Mucosa of gallbladder (tissue), 1 donor: ENCODE results near the gene SEPTIN8. TPM values are rescaled to one million over a fixed set of nuclear protein-coding genes. Genes with fewer than 3 reads are reported as not detected.
A peak's percentile ranks its signal among the peaks of the same experiment; 100 is the strongest.

Source experiments
- DNase-seq: peaks from one replicate; pipeline ENCODE4 v3.0.0-alpha.2; 2020; ENCODE audit warnings: low spot score
- total RNA-seq: library from RNA; stranded (reverse); gene quantifications from one replicate; pipeline ENCODE4 v1.2.1, GENCODE V29; 2021
- donor health status: DM: no; HTN: no; CAD: no.

Gene SEPTIN8, protein sequence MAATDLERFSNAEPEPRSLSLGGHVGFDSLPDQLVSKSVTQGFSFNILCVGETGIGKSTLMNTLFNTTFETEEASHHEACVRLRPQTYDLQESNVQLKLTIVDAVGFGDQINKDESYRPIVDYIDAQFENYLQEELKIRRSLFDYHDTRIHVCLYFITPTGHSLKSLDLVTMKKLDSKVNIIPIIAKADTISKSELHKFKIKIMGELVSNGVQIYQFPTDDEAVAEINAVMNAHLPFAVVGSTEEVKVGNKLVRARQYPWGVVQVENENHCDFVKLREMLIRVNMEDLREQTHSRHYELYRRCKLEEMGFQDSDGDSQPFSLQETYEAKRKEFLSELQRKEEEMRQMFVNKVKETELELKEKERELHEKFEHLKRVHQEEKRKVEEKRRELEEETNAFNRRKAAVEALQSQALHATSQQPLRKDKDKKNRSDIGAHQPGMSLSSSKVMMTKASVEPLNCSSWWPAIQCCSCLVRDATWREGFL
- total RNA-seq = 63.9 TPM

DNA sequence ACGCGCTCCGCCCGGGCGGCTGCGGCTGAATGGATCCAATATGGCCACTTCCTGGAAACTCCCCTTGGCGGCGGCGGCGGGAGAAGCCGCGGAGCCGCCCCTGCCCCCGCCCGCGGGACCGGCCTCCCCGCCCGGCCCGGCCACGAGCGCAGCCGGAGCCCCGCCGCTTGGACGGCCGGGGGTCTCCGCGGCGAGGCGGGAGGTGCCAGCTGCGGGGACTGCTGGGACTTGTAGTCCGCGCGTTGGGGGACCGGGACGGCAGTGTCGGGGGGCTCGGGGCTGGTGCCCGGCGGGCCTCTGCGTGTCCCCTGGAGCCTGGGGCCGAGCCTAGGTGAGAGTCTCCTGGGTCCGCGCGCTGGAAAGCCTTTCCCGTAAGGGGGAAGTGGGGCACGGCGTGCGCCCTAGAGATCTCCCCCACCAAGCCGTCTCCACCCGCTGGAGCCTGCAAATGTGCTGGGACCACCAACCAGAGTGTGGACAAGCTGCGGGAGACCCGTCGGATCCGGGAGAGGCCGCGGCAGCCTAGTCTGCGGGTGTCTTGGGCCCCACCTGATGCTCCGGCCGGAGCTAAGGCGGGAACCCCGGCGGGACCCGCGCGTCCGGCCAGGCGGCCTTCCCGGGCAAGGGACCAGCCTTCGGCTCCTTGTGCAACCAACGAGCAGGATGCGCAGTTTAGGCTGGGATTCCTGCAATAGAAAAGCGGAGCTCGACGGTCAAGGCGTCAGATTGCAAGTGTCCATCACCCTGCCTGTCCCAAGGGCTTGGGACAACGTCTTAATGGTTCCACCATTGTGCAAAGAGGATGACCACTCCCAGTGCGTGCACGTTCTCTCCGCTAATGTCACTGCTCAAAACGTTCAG, at the start of gene SEPTIN8:
Gene SEPTIN8, minus strand, starts transcription at position 31 of the 861 bp plus-strand sequence. CDS start 102 bp downstream, outside the sequence.
- peak; percentile 32 for DNase-seq

DNA sequence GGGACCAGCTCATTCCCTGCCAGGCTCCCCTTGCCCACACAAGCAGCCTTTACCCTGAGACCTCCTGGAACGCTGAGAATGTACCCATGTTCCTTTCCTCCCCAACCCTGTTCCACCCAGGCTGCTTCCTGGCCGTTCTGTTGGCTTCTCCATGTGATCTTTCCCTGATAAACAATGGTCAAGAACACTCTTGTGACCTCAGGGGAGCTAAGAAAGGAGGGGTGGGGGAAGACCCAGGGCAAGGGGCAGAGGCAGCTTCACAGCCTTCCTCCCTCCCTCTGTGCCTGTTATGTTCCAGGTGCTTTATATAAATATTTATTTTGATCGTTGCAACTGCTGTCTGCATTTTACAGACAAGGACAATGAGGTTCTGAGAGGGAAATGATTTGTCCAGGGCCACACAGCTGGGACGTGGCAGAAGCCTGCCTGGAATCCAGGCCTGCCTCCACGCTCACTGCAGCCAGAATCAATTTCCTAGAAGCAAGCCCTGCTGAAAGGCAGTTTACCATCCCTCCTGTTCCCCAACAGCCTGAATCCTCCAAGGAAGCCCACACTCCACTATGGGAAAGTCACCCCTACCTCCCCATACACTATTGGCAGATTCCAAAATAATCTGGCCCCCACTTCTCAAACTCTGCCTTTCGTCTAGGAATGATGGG, 49.5 kb upstream of the SEPTIN8 start:
- peak; percentile 27 for DNase-seq

DNA sequence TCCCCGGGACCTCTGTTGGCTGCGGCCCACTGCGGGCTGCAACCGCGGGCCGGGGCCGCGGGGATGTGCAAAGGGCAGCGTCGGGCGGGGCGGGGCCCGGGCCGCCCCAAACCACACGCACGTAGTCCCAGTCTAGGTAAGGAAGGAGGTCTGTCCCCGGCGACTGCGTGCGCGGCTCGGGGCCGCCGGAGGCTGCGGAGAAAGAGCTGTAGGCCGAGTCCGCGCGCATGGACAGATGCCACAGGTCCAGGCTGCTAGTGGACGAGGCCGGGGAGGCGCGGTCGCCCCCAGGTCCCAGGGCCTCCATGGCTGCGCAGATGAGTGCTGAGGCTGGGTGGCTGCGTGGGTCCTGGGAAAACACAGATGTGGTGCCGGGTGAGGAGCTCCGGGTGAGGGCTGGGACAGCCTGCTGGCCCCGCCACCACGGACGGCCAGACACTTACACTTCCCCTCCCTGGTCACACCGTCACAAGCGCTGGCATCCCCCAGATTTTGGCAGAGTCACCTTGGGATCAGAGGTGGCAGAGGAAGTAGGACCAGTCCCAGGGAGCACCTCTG, 48.9 kb upstream of the SEPTIN8 start:
- DNase-seq = no peak

DNA sequence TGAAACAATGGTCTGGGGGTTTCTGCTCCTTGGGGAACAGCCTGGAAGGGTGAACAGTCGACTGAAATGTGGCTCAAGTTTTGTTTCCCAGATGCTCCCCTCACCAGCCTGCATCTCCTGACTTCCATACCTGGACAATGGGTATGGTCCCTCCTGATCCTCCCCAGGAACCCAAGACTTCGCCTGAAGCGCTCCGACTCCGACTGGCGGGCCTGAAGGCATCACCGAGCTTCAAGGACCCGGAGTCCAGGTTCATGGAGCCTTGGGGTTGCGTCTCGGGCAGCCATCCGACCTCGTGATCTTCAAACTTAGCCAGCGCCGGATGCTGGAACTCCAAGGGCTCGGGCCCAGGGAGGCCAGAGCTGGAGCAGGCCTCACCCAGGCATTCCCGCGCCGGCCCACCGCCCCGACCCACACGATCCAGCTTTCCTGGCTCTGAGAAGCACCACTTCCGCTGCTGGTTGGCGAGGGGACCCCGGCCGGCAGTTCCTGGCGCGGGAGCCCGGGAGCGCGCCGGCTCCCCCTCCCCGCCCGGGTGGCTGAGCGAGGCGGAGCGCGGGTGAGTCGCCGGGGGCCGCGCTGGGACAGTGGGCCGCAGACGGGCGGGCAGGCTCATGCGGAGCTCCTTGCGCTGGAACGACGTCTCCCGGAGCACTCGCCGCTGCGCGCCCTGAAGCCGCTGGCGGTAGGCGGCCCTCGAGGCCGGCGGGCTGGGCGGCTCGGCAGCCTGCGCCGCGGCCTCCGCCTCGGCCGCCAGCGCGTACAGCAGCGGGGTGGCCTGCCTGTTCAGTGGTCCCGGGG, 48.2 kb upstream of the SEPTIN8 start:
- no peak for DNase-seq

DNA sequence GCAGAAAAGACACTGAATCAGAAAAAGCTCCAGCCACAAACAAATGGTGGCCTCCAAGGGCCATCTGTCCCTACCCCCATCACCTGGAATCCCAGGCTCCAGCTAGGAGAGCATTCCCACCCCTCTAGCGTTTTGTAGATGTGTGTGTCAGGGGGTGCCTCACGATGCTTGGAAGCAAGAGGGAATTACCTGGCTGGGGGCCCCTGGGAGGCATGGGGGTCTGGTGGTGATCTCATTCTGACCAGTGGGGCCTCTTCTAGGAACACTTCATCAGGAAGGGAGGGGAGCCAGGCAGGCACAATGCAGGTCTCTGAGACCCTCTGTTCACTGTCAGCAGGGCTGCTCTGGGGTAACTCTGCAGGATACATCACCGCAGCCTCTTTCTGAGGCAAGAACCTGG, 47.4 kb upstream of the SEPTIN8 start:
- no peak for DNase-seq

DNA sequence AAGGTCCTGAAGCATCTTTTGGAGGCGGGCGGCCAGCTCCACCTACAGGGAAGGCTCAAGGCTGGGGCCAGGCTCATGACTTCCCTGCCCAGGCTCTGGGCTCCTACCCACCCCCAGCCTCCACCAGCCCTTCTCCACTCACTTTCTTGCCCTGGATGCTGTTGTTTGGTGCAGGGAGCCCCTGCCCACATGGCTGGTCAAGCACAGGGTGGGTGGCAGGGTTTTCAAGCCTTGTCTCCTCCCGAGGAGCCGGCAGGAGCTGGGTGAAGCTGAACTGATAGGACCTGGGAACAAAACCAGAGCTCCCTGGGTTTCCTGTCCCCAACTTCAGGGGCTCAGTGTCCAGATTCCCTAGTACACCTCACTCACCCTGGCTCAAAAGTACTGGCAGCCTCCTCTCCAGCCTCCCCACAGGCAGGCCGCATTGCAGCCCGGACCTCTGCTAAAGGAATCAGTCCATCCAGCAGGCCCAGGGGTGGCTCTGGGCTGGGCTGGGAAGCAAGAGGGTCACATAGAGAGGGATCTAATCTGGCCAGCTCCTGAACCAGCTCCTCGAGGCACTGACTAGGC, 46.5 kb upstream of the SEPTIN8 start:
- DNase-seq = no peak

DNA sequence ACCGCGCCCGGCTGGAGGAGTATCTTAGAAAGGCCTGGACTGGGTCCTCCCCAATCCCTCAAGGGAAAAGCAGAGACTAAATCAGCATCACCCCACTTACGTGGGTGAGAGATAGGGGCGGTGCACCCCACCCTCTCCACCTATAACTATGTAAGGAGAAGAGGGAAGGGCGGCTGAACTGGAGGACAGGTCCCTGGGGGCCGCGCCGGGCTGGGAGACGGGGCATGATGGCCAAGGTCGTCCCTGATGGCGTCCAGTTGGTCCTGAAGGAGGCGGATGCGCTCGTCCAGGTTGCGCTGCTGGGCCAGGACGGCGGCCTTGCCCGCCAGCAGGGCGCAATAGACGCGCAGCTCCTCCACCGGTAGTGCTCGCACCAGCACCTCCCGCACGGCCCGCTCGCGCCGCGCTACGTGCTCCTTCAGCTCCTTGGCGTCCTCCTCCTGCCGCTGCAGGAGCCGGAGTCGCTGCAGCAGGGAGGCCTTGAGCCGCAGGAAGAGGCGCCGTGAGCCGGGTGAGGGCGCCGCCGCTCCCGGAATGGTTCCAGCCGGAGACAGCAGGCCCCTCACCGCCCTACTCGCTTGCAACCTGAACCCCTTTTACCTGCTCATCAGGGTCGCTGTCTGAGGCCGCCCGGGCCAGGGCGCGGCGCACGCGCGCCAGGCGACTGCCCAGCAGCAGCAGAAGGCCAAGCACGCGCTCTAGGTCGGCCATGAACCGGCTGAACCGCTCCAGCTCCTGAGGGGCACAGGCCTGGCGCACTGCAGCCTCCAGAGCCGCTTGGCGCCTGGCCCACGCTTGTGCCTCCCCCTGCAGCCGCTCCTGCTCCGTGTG, 45.8 kb upstream of the SEPTIN8 start:
- no peak for DNase-seq

DNA sequence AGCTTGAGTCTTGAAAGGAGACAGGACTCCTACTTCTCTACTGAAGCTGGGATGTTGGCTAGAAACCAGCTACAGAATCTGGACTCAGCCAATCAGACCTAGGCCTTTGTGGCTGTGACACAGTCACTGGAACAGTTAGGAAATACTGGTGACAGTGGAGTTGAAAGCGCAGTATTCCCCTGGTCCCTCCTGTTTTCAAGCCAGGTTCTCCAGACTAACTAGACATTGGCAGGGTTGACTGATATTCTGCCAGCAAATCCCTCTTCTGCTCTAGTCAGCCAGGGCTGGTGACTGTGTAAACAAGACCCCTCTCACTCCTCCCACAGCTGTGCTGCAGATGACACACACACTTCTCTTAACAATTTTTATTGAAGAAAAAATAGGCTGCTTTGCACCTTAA, 44.8 kb upstream of the SEPTIN8 start:
- DNase-seq = no peak

DNA sequence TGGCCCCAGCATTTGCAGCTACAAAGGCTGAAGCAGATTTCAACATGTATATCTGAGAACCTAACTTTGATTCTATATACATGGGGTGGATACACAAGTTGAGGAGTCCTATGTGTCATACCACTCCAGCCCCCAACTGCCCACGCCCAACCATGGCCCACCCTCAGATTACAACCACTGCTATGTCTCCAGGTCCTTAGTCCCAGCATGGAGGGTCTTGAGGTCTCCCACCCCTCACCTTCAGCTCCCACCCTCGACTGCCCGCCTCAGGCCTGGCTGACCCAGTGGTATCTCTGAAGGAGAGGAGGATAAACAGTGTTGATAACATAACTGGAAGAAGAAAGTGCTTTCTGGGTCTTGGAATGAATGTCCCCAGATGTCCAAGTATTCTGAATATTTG, 44.3 kb upstream of the SEPTIN8 start:
- DNase-seq = no peak

DNA sequence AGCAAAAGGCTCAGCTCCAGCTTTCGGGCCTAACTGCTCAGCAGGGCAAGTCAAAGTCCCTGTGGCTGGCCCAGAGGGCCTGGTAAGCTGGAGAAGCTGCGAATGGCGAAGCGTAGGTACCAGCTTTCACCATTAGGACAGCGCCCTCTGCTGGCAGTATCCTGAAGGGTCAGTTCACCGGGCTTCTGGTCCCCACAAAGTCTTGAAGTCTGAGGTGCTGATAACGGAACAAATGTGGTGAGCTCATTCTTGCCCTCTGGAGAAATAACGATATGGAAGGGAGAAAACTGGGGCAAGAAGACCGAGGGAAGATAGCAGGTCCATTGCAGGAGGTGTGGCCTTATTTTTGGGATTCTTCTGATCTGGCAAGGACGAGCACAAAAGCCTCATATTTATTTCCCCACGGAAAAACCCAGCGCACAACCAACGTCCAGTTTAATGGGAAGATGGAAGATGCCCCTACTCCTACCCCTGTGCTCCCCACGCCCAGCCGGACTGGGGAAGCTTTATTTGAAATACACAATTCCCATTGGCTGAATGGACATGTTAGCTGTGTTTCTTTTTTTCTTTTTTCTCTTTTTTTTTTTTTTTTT, 43.2 kb upstream of the SEPTIN8 start:
- peak; percentile 94 for DNase-seq

DNA sequence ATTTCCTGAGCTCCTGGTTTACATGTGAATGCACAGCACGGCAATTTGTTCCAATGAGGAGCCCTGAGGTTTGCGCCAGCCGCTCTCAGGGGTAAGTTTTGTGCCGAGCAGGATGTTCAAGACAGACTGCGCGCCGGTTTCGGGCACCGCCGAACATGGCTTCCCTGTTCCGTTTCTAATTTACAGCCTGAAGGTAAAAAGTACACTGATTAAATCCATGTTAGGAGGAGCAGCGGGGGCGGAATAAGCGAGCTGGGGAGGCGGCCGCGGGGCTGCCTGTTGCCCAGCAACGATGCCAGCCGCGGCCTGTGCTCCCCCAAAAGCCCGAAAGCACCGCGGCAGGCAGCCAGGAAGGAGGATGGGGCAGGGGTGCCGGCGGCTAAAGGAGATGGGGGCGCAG, 42.4 kb upstream of the SEPTIN8 start:
- DNase-seq = no peak

DNA sequence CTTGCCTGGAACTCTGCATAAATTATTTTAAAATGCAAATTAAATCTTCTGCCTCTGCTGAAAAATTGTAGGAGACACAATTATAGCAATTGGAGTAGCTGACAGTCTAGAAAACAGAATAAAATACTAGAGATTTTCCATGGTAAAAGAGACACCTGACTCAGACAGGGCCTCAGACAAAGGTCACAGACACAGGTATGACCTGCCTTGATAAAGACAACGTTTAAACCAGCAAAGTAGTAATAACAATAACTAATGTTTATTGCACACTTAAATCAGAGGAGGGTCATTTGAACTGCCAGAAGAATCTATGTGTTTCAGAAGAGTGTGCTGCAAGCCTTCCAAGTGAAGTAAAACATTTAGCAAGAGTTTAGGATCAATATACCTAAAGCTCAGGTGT, 40.0 kb upstream of the SEPTIN8 start:
- no peak for DNase-seq

DNA sequence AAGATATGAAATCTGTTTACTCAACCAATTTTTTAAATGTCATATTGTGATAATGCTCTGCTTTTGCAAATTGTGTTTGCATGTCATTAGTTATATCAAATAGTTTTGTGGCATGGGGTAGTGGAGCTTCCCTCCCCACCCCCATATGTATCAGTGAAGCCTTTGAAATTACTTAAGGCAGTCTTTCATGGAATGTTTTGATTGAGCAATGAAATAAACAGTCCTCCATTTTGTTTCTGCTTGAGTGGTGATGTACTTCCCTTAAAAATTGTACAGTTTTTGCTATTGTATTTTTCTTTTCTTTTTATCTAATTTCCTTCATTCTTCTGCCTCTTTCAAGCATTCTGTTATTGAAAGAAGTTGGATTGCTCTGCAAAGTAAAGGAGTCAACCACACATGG, 39.5 kb upstream of the SEPTIN8 start:
- no peak for DNase-seq

DNA sequence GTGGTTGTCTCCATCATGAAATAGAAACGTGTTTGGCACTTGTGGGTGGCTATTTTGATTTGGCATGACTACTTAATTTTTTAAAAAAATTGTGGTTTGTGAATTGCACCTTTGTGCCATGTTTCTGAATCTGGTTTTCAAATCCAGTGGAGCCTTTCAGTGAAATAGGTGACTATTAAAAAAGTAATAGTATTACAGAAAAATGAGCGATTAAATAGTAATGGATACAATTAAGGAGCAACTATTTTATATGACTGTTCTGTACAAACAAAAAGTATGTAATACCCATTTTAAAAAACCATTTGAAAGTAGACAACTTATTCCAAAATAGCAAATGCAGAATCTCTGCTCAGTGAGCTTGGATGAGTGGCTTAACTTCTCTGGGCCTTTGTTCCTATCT, 39.0 kb upstream of the SEPTIN8 start:
- no peak for DNase-seq

DNA sequence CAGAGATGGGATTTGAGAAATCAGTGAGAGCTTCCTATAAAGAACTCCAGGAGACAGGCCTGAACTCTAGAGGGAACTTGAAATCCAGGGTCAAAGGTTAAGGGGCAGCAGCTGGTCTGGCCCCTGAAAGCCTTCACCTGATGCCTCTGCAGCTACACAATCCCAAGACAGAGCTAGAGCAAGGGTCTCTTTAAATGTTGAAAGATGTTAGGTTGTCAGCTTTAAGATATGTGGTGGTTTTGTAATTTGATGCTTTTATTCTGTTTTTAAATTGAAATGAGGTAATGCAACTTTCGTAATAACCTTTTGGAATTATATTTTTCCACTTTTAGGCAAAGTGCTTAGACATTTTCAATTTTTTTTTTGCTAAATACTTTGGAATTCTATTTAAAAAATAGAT, 38.4 kb upstream of the SEPTIN8 start:
- no peak for DNase-seq

DNA sequence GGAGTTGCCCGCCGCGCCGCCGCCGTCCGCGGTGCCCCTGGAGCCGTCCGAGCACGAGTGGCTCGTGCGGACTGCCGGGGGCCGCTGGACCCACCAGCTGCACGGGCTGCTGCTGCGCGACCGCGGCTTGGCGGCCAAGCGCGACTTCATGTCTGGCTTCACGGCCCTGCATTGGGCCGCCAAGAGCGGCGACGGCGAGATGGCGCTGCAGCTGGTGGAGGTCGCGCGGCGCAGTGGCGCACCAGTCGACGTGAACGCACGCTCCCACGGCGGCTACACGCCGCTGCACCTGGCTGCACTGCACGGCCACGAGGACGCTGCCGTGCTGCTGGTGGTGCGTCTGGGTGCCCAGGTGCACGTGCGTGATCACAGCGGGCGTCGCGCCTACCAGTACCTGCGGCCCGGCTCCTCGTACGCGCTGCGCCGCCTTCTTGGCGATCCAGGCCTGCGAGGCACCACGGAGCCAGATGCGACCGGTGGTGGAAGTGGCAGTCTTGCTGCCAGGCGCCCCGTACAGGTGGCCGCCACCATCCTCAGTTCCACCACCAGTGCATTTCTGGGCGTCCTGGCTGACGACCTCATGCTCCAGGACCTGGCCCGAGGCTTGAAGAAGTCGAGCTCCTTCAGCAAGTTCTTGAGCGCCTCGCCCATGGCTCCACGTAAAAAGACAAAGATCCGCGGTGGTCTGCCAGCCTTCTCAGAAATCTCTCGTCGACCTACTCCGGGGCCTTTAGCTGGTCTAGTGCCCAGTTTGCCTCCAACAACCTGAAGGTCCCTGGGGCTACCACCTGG, 37.7 kb upstream of the SEPTIN8 start:
- DNase-seq = no peak

DNA sequence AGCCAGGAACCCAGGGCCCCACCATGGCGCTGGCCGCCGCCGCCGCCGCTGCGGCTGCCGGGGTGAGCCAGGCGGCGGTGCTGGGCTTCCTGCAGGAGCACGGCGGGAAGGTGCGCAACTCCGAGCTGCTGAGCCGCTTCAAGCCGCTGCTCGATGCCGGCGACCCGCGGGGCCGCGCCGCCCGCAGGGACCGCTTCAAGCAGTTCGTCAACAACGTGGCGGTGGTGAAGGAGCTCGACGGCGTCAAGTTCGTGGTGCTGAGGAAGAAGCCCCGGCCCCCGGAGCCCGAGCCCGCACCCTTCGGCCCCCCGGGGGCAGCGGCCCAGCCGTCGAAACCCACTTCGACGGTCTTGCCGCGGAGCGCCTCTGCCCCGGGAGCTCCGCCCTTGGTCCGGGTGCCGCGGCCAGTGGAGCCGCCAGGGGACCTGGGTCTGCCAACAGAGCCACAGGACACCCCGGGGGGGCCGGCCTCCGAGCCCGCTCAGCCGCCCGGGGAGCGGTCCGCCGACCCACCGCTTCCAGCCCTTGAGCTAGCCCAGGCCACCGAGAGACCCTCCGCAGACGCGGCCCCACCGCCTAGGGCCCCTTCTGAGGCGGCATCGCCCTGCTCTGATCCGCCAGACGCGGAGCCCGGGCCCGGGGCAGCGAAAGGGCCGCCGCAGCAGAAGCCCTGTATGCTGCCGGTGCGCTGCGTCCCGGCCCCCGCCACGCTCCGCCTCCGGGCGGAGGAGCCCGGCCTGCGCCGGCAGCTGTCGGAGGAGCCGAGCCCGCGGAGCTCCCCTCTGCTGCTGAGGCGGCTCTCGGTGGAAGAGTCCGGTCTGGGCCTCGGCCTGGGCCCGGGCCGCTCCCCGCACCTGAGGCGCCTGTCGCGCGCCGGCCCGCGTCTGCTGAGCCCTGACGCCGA, 36.8 kb upstream of the SEPTIN8 start:
- DNase-seq = no peak
